CD4-positive, alpha-beta memory T cell (primary cell): ENCODE data around the gene MICU1. TPM values are rescaled to one million over a fixed set of nuclear protein-coding genes. Genes with fewer than 3 reads are reported as not detected.

Experiments used
- CTCF ChIA-PET: fragments of 350-600 bp; sonication (Branson Sonifier 250); formaldehyde crosslinking; loops from one replicate; lab custom pipeline; 2021; ENCODE audit warnings: inconsistent platforms; ENCODE audit not compliant: partially characterized antibody; lab: Charles Lee
- POLR2A ChIA-PET: fragments of 350-600 bp; sonication (Branson Sonifier 250); formaldehyde crosslinking; loops from one replicate; lab custom pipeline; 2021; ENCODE audit not compliant: partially characterized antibody; lab: Charles Lee
- DNase-seq, 5 donors: peaks; one replicate each; pipeline versions ENCODE4 v3.0.0 to v3.0.0-alpha.2; 2020 to 2022; ENCODE audit warnings: mixed read lengths in 1 of 5
- H3K27ac ChIP-seq: one replicate; pipeline ENCODE4 v1.7.0; 2013; ENCODE audit warnings: low read depth, low read length
- H3K27me3 ChIP-seq: 2 replicates; pipeline ENCODE4 v1.7.0; 2013; ENCODE audit warnings: mild to moderate bottlenecking, low read length, moderate library complexity; ENCODE audit not compliant: insufficient read depth
- H3K36me3 ChIP-seq: 2 replicates; pipeline ENCODE4 v1.7.0; 2013; ENCODE audit warnings: mild to moderate bottlenecking, low read length, moderate library complexity; ENCODE audit not compliant: insufficient read depth
- H3K4me1 ChIP-seq: 2 replicates; pipeline ENCODE4 v1.7.0; 2013; ENCODE audit warnings: mild to moderate bottlenecking, low read length, moderate library complexity; ENCODE audit not compliant: insufficient read depth
- H3K4me3 ChIP-seq, 2 donors: one replicate each; pipeline ENCODE4 v1.7.0; 2013; ENCODE audit warnings: low read length in 2 of 2, mild to moderate bottlenecking in 1 of 2
- H3K9me3 ChIP-seq, 2 donors: one replicate each; pipeline ENCODE4 v1.7.0; 2013; ENCODE audit warnings: low read length in 2 of 2, control low read depth in 1 of 2; ENCODE audit not compliant: control insufficient read depth in 1 of 2
- H3K27ac Mint-ChIP-seq, 7 donors: one replicate each; pipeline ENCODE4 v1.8.0; 2020 to 2021; ENCODE audit warnings: mixed read lengths in 7 of 7, mild to moderate bottlenecking in 6 of 7, inconsistent platforms in 3 of 7, moderate library complexity in 3 of 7
- H3K27me3 Mint-ChIP-seq, 2 donors: one replicate each; pipeline ENCODE4 v1.8.0; 2020 to 2021; ENCODE audit warnings: mixed read lengths in 2 of 2
- H3K36me3 Mint-ChIP-seq, 2 donors: one replicate each; pipeline ENCODE4 v1.8.0; 2020 to 2021; ENCODE audit warnings: mixed read lengths in 2 of 2, inconsistent platforms in 1 of 2, mild to moderate bottlenecking in 1 of 2
- H3K4me1 Mint-ChIP-seq, 4 donors: one replicate each; pipeline ENCODE4 v1.8.0; 2020 to 2021; ENCODE audit warnings: mixed read lengths in 4 of 4, mild to moderate bottlenecking in 1 of 4
- H3K4me3 Mint-ChIP-seq, 8 donors: one replicate each; pipeline ENCODE4 v1.8.0; 2020 to 2021; ENCODE audit warnings: mixed read lengths in 8 of 8, mild to moderate bottlenecking in 7 of 8, moderate library complexity in 6 of 8, inconsistent platforms in 3 of 8
- H3K9me3 Mint-ChIP-seq, 8 donors: one replicate each; pipeline ENCODE4 v1.8.0; 2020 to 2021; ENCODE audit warnings: mixed read lengths in 8 of 8, mild to moderate bottlenecking in 5 of 8, inconsistent platforms in 3 of 8, moderate library complexity in 1 of 8
- intact Hi-C: fragments of 100-400 bp; cut with micrococcal nuclease; formaldehyde crosslinking; loops from one replicate; pipeline ENCODE4 v1.15.1; 2023
- polyA plus RNA-seq, 2 donors: library from polyadenylated mRNA; unstranded; fragments of 300-500 nt; fragmentation: Illumina TruSeq; gene quantifications; one replicate each; pipeline ENCODE4 v1.2.3, GENCODE V29; 2021
- total RNA-seq, 2 experiments: library from RNA; stranded (reverse); gene quantifications; one replicate each; pipeline ENCODE4 v1.2.3, GENCODE V29; 2021

Gene MICU1
- total and polyA plus RNA-seq, 4 experiments from 2014 or later: 24.9 to 30.4 (median 27.1) TPM

DNA sequence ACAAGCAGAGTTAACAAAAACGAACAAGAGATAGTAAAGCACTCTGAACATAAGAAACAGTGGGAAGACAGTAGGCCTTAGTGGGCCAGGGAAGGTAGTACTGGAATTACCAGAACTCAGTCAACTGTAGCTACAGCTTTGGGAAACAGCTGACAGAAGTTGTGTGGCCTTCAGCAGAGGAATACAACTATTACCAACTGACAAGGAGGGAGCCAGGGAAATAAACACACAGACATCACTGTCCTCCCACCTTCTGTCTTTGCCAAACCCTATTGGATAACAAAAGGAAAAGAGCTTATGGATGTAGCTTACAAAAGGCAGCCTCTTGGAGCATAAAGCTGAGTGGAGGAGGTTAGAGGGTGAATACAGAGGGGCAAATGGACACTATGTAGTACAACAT, 15.4 kb downstream of the MICU1 start:
- no peak overlapping the region for H3K27ac Mint-ChIP-seq
- Histone ChIP-seq H3K36me3 (no peaks in the 10 kb centered on the region), H3K9me3 (no peaks in the 10 kb centered on the region), H3K4me3 (no peak overlapping the region), H3K27me3 (no peaks in the 10 kb centered on the region), H3K4me1 (peaks cover 4% of the 10 kb centered on the region), H3K27ac (no peak overlapping the region)
- peaks cover 6 to 12% of the 10 kb centered on the region in 2 donors for H3K36me3 Mint-ChIP-seq
- no peak overlapping the region for H3K4me3 Mint-ChIP-seq
- no peaks in the 10 kb centered on the region for H3K27me3 Mint-ChIP-seq
- ChIA-PET CTCF (no interaction called here), POLR2A (no interaction called here)
- H3K9me3 Mint-ChIP-seq: peaks cover 0 to 7% (median 0%) of the 10 kb centered on the region in 8 donors
- no peak for DNase-seq
- H3K4me1 Mint-ChIP-seq: peaks cover 10 to 20% (median 14%) of the 10 kb centered on the region in 4 donors
- intact Hi-C loops: no loop called here

- H3K4me1 Mint-ChIP-seq: peaks cover 0 to 12% (median 4%) of the 10 kb centered on the region in 4 donors
- peaks cover 6 to 12% of the 10 kb centered on the region in 2 donors for H3K36me3 Mint-ChIP-seq
- intact Hi-C loops: no loop called here
- no peak overlapping the region for H3K27ac Mint-ChIP-seq
- no peak overlapping the region for H3K27ac ChIP-seq
- POLR2A ChIA-PET: no interaction called here
- H3K9me3 Mint-ChIP-seq: peaks cover 0 to 2% (median 0%) of the 10 kb centered on the region in 8 donors
- H3K4me3 Mint-ChIP-seq: no peak overlapping the region
- no peak for DNase-seq
- CTCF ChIA-PET: no interaction called here
- H3K4me1 ChIP-seq: no peaks in the 10 kb centered on the region
- H3K36me3 ChIP-seq: no peaks in the 10 kb centered on the region
- no peaks in the 10 kb centered on the region for H3K9me3 ChIP-seq
- H3K4me3 ChIP-seq: no peak overlapping the region
- H3K27me3 Mint-ChIP-seq: no peaks in the 10 kb centered on the region
- no peaks in the 10 kb centered on the region for H3K27me3 ChIP-seq
Observed at GRCh38 chr10:72605122-72605521, 20.8 kb downstream of the MICU1 start.

GRCh38 chr10:72601144-72601543, 24.7 kb downstream of the MICU1 start:
- no peaks in the 10 kb centered on the region for H3K9me3 ChIP-seq
- no peaks in the 10 kb centered on the region for H3K36me3 ChIP-seq
- H3K4me3 ChIP-seq: no peak overlapping the region
- H3K27me3 Mint-ChIP-seq: no peaks in the 10 kb centered on the region
- no peaks in the 10 kb centered on the region for H3K9me3 Mint-ChIP-seq
- H3K4me3 Mint-ChIP-seq: no peak overlapping the region
- ChIA-PET CTCF (interaction anchor here (0.7 kb wide), 1 partner anchor 71 kb away, joined by 3 read pairs; no protein-coding TSS in a partner anchor), POLR2A (no interaction called here)
- H3K4me1 ChIP-seq: no peaks in the 10 kb centered on the region
- no peak overlapping the region for H3K27ac Mint-ChIP-seq
- H3K4me1 Mint-ChIP-seq: peaks cover 3 to 17% (median 5%) of the 10 kb centered on the region in 4 donors
- no peak for DNase-seq
- intact Hi-C loops: no loop called here
- H3K27me3 ChIP-seq: no peaks in the 10 kb centered on the region
- H3K27ac ChIP-seq: no peak overlapping the region
- H3K36me3 Mint-ChIP-seq: peaks cover 4 to 9% of the 10 kb centered on the region in 2 donors

DNA sequence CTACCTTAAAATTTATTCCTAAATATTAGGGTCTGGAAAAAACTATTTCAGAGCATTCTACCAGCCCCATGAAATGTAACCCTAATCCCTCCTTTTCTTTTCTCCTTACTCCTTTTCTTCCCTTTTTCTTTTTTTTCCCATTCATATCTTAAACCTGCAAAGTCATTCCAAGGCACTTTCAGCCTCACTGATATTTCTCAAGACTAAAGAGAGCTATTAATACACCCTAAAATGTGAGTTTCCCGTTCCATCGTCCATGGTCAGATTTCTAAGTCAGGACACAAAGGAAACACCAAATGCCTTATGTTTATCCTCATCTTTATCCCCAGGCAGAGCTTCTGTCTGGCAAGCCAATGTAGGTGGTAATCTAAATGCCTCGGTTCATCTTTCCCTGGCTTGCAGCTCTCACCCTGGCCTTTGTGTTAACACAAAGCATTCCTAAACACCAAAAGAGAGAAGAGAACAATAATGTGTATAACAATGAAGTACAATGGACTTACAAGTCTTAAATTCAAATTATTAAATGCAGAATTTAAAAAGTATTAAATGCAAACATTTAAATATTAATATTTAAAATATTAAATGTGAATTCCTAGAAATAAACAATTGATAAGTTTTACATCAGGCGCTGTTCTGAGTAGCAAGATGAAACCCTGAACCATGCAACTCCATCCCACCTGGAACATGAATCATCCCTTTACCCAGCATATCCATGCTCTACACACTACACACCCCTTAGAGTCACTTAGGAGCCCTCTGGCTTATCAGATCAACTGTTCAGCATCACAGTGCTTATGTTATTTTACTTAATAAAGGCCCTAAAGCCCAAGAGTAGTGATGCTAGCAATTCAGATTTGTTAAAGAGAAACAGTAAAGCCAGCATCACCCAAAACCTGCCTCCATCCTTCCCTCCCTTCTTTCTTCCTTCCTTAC, 26.8 kb downstream of the MICU1 start:
- no peaks in the 10 kb centered on the region for H3K27me3 ChIP-seq
- intact Hi-C loops: no loop called here
- Mint-ChIP-seq H3K27me3 (no peaks in the 10 kb centered on the region), H3K4me1 (peaks cover 5 to 7% (median 6%) of the 10 kb centered on the region in 4 donors), H3K9me3 (no peaks in the 10 kb centered on the region), H3K36me3 (peaks cover 6 to 14% of the 10 kb centered on the region in 2 donors), H3K4me3 (no peak overlapping the region), H3K27ac (no peak overlapping the region)
- H3K9me3 ChIP-seq: no peaks in the 10 kb centered on the region
- H3K4me1 ChIP-seq: no peaks in the 10 kb centered on the region
- H3K27ac ChIP-seq: no peak overlapping the region
- ChIA-PET CTCF (interaction anchor here (1.3 kb wide), 1 partner anchor 23 kb away, joined by 3 read pairs; no protein-coding TSS in a partner anchor), POLR2A (no interaction called here)
- DNase-seq: no peak
- H3K36me3 ChIP-seq: no peaks in the 10 kb centered on the region
- H3K4me3 ChIP-seq: no peak overlapping the region

DNA sequence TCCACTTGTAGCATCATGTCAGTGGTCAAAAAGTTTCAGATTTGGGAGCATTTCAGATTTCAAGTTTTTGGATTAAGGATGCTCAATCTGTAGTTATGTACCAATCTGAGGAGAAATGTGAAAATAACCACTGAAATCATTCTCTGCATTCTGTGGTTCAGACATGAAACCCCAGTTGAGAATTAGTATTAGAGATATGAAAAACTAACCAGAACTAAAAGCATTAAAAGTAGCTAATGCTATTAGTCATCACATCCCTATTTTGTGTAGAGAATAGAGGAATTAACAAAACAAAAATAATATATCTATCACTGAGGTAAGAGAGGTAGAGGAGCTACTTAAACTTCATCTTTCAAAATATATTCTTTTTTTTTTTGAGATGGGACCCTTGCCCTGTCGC, 28.0 kb downstream of the MICU1 start:
- H3K27ac ChIP-seq: no peak overlapping the region
- no peaks in the 10 kb centered on the region for H3K9me3 ChIP-seq
- no peak overlapping the region for H3K4me3 Mint-ChIP-seq
- H3K9me3 Mint-ChIP-seq: peaks cover 0 to 2% (median 0%) of the 10 kb centered on the region in 8 donors
- no peak for DNase-seq
- H3K4me3 ChIP-seq: no peak overlapping the region
- no peaks in the 10 kb centered on the region for H3K27me3 Mint-ChIP-seq
- ChIA-PET CTCF (interaction anchor here (1.3 kb wide), 1 partner anchor 22 kb away, joined by 3 read pairs; no protein-coding TSS in a partner anchor), POLR2A (no interaction called here)
- peaks cover 7 to 10% (median 9%) of the 10 kb centered on the region in 4 donors for H3K4me1 Mint-ChIP-seq
- no peak overlapping the region for H3K27ac Mint-ChIP-seq
- H3K27me3 ChIP-seq: no peaks in the 10 kb centered on the region
- H3K4me1 ChIP-seq: no peaks in the 10 kb centered on the region
- intact Hi-C loops: no loop called here
- H3K36me3 ChIP-seq: no peaks in the 10 kb centered on the region
- H3K36me3 Mint-ChIP-seq: peaks cover 15 to 24% of the 10 kb centered on the region in 2 donors

- Histone ChIP-seq H3K27ac (no peak overlapping the region), H3K4me3 (no peak overlapping the region), H3K36me3 (no peaks in the 10 kb centered on the region), H3K9me3 (no peaks in the 10 kb centered on the region), H3K27me3 (no peaks in the 10 kb centered on the region), H3K4me1 (no peaks in the 10 kb centered on the region)
- Mint-ChIP-seq H3K4me1 (peaks cover 10 to 17% (median 15%) of the 10 kb centered on the region in 4 donors), H3K4me3 (no peak overlapping the region), H3K36me3 (peaks cover 16 to 30% of the 10 kb centered on the region in 2 donors), H3K9me3 (peaks cover 0 to 5% (median 0%) of the 10 kb centered on the region in 8 donors), H3K27ac (no peak overlapping the region), H3K27me3 (no peaks in the 10 kb centered on the region)
- intact Hi-C loops: no loop called here
- ChIA-PET POLR2A (no interaction called here), CTCF (no interaction called here)
- DNase-seq: no peak
Observed at GRCh38 chr10:72595436-72595835, 30.4 kb downstream of the MICU1 start.

- intact Hi-C loops: no loop called here
- H3K4me1 ChIP-seq: no peaks in the 10 kb centered on the region
- no peak overlapping the region for H3K4me3 ChIP-seq
- POLR2A ChIA-PET: no interaction called here
- no peak overlapping the region for H3K27ac ChIP-seq
- Mint-ChIP-seq H3K27ac (no peak overlapping the region), H3K4me1 (peaks cover 9 to 19% (median 15%) of the 10 kb centered on the region in 4 donors), H3K9me3 (peaks cover 0 to 5% (median 0%) of the 10 kb centered on the region in 8 donors), H3K27me3 (no peaks in the 10 kb centered on the region), H3K4me3 (no peak overlapping the region), H3K36me3 (peaks cover 18 to 29% of the 10 kb centered on the region in 2 donors)
- H3K9me3 ChIP-seq: no peaks in the 10 kb centered on the region
- CTCF ChIA-PET: no interaction called here
- no peaks in the 10 kb centered on the region for H3K36me3 ChIP-seq
- H3K27me3 ChIP-seq: no peaks in the 10 kb centered on the region
- no peak for DNase-seq
Observed at GRCh38 chr10:72593963-72594362, 31.9 kb downstream of the MICU1 start.
